Neuron (in vitro differentiated cells): Measurements from ENCODE around the gene PIF1.

Experiments used
- H2AFZ ChIP-seq: one replicate; pipeline ENCODE4 v1.6.1; 2013; ENCODE audit warnings: low read depth, mild to moderate bottlenecking, inconsistent platforms, low read length, moderate library complexity
- H3K27me3 ChIP-seq: one replicate; pipeline ENCODE4 v1.6.1; 2013; ENCODE audit warnings: low read length; ENCODE audit not compliant: insufficient read depth
- H3K36me3 ChIP-seq: one replicate; pipeline ENCODE4 v1.6.1; 2013; ENCODE audit warnings: low read length; ENCODE audit not compliant: insufficient read depth
- H3K4me1 ChIP-seq: one replicate; pipeline ENCODE4 v1.6.1; 2013; ENCODE audit warnings: low read length; ENCODE audit not compliant: insufficient read depth
- H3K4me3 ChIP-seq: 2 replicates; pipeline ENCODE4 v1.5.1; 2013; ENCODE audit warnings: mild to moderate bottlenecking, low read length, moderate library complexity
- H3K9me3 ChIP-seq: one replicate; pipeline ENCODE4 v1.6.1; 2013; ENCODE audit warnings: low read length

PIF1 gene

GRCh38 chr15:64856429-64857145, 31.1 kb upstream of the PIF1 start:
- Histone ChIP-seq H3K36me3 (peaks cover 15% of the 10 kb centered on the region), H3K4me3 (no peak overlapping the region), H3K27me3 (no peaks in the 10 kb centered on the region), H2AFZ (no peak overlapping the region), H3K4me1 (peaks cover 17% of the 10 kb centered on the region), H3K9me3 (no peaks in the 10 kb centered on the region)

- peaks cover 11% of the 10 kb centered on the region for H3K36me3 ChIP-seq
Observed at GRCh38 chr15:64855205-64855975, 29.9 kb upstream of the PIF1 start.

GRCh38 chr15:64854526-64854925, 29.1 kb upstream of the PIF1 start:
- H3K9me3 ChIP-seq = no peaks in the 10 kb centered on the region
- H3K4me3 ChIP-seq = no peak overlapping the region
- peaks cover 17% of the 10 kb centered on the region for H3K4me1 ChIP-seq
- no peak overlapping the region for H2AFZ ChIP-seq
- peaks cover 8% of the 10 kb centered on the region for H3K36me3 ChIP-seq
- no peaks in the 10 kb centered on the region for H3K27me3 ChIP-seq

More at GRCh38 chr15:64855205-64855975, 29.9 kb upstream of the PIF1 start:
- no peaks in the 10 kb centered on the region for H3K27me3 ChIP-seq
- H3K4me3 ChIP-seq = no peak overlapping the region
- no peaks in the 10 kb centered on the region for H3K9me3 ChIP-seq
- H3K4me1 ChIP-seq = peaks cover 17% of the 10 kb centered on the region
- no peak overlapping the region for H2AFZ ChIP-seq

- Histone ChIP-seq H3K36me3 (peaks cover 8% of the 10 kb centered on the region), H3K27me3 (no peaks in the 10 kb centered on the region), H3K4me3 (no peak overlapping the region), H3K9me3 (no peaks in the 10 kb centered on the region), H2AFZ (no peak overlapping the region), H3K4me1 (peaks cover 17% of the 10 kb centered on the region)
Observed at GRCh38 chr15:64854041-64854440, 28.6 kb upstream of the PIF1 start.

- H3K27me3 ChIP-seq = no peaks in the 10 kb centered on the region
- no peak overlapping the region for H3K4me3 ChIP-seq
- peaks cover 8% of the 10 kb centered on the region for H3K36me3 ChIP-seq
- no peak overlapping the region for H2AFZ ChIP-seq
- peaks cover 4% of the 10 kb centered on the region for H3K4me1 ChIP-seq
- H3K9me3 ChIP-seq = no peaks in the 10 kb centered on the region
Observed at GRCh38 chr15:64851503-64851840, 26.0 kb upstream of the PIF1 start.

- Histone ChIP-seq H3K9me3 (no peaks in the 10 kb centered on the region), H3K4me1 (no peaks in the 10 kb centered on the region), H3K27me3 (no peaks in the 10 kb centered on the region), H3K4me3 (no peak overlapping the region), H2AFZ (no peak overlapping the region), H3K36me3 (peaks cover 8% of the 10 kb centered on the region)
Observed at GRCh38 chr15:64850778-64851502, 25.5 kb upstream of the PIF1 start.

GRCh38 chr15:64847876-64848716, 22.6 kb upstream of the PIF1 start:
- no peaks in the 10 kb centered on the region for H3K36me3 ChIP-seq
- no peak overlapping the region for H3K4me3 ChIP-seq
- no peaks in the 10 kb centered on the region for H3K9me3 ChIP-seq
- H3K27me3 ChIP-seq = no peaks in the 10 kb centered on the region
- H3K4me1 ChIP-seq = peaks cover 6% of the 10 kb centered on the region
- H2AFZ ChIP-seq = no peak overlapping the region

- Histone ChIP-seq H3K36me3 (no peaks in the 10 kb centered on the region), H3K4me3 (no peak overlapping the region), H3K27me3 (no peaks in the 10 kb centered on the region), H2AFZ (no peak overlapping the region), H3K4me1 (peaks cover 12% of the 10 kb centered on the region), H3K9me3 (no peaks in the 10 kb centered on the region)
Observed at GRCh38 chr15:64847448-64847847, 22.0 kb upstream of the PIF1 start.

GRCh38 chr15:64847016-64847415, 21.6 kb upstream of the PIF1 start:
- no peak overlapping the region for H2AFZ ChIP-seq
- no peaks in the 10 kb centered on the region for H3K9me3 ChIP-seq
- no peaks in the 10 kb centered on the region for H3K27me3 ChIP-seq
- H3K4me1 ChIP-seq = peaks cover 14% of the 10 kb centered on the region
- H3K4me3 ChIP-seq = no peak overlapping the region
- no peaks in the 10 kb centered on the region for H3K36me3 ChIP-seq

GRCh38 chr15:64845831-64846595, 20.6 kb upstream of the PIF1 start:
- H3K4me3 ChIP-seq = no peak overlapping the region
- no peaks in the 10 kb centered on the region for H3K9me3 ChIP-seq
- H3K4me1 ChIP-seq = peaks cover 14% of the 10 kb centered on the region
- H2AFZ ChIP-seq = no peak overlapping the region
- no peaks in the 10 kb centered on the region for H3K27me3 ChIP-seq
- no peaks in the 10 kb centered on the region for H3K36me3 ChIP-seq

GRCh38 chr15:64845183-64845611, 19.8 kb upstream of the PIF1 start:
- Histone ChIP-seq H3K4me1 (peaks cover 21% of the 10 kb centered on the region), H2AFZ (no peak overlapping the region), H3K9me3 (no peaks in the 10 kb centered on the region), H3K27me3 (no peaks in the 10 kb centered on the region), H3K4me3 (no peak overlapping the region), H3K36me3 (no peaks in the 10 kb centered on the region)

GRCh38 chr15:64844576-64845145, 19.2 kb upstream of the PIF1 start:
- no peaks in the 10 kb centered on the region for H3K9me3 ChIP-seq

More at GRCh38 chr15:64844576-64845145, 19.2 kb upstream of the PIF1 start:
- Histone ChIP-seq H2AFZ (no peak overlapping the region), H3K36me3 (no peaks in the 10 kb centered on the region), H3K4me1 (peaks cover 21% of the 10 kb centered on the region), H3K27me3 (no peaks in the 10 kb centered on the region), H3K4me3 (no peak overlapping the region)
